Pancreas (tissue), 10 donors: ENCODE results near the gene GPR156. TPM values are rescaled to one million over a fixed set of nuclear protein-coding genes. Genes with fewer than 3 reads are reported as not detected.
A peak's percentile ranks its signal among the peaks of the same experiment; 100 is the strongest.
"Not testable (repeated sequence)": the region's sequence is repeated elsewhere in the genome, so short reads cannot be mapped to it uniquely, and the experiment has no call there.

Experiments
- ATAC-seq, 4 donors: fragments of 200-7000 bp; cut with Tn5 transposase; one replicate each; pipeline versions ENCODE4 v1.8.0 to v1.9.1; 2020; ENCODE audit warnings: mild to moderate bottlenecking in 4 of 4, moderate library complexity in 4 of 4
- DNase-seq, 6 donors: peaks; one replicate each; pipeline ENCODE4 v3.0.0-alpha.2; 2020
- FAIRE-seq: peaks from 2 replicates; lab custom pipeline; 2012; peaks lifted over from hg19 to GRCh38; lab: Jason Lieb, UNC
- H3K27ac ChIP-seq, 4 donors: fragments of 200-600 bp; sonication (generic); 1 replicate in 3 of 4; 2 replicates in 1 of 4; pipeline versions ENCODE4 v1.5.0 to v1.8.0; 2020
- H3K27me3 ChIP-seq, 4 donors: fragments of 200-600 bp; one replicate each; pipeline ENCODE4 v1.8.0; 2021
- H3K36me3 ChIP-seq, 3 donors: fragments of 200-600 bp; sonication (generic) in 1 of 3; one replicate each; pipeline versions ENCODE4 v1.5.0 to v1.8.0; 2020 to 2021
- H3K4me1 ChIP-seq, 3 donors: fragments of 200-600 bp; one replicate each; pipeline ENCODE4 v1.8.0; 2021
- H3K4me3 ChIP-seq, 4 donors: fragments of 200-600 bp; sonication (generic) in 2 of 4; one replicate each; pipeline versions ENCODE4 v1.5.0 to v1.8.0; 2020 to 2021
- H3K9me3 ChIP-seq, 4 donors: fragments of 200-600 bp; one replicate each; pipeline ENCODE4 v1.8.0; 2021
- CTCF ChIP-seq, 4 donors: fragments of 200-600 bp; sonication (generic) in 3 of 4; IDR thresholded peaks; one replicate each; pipeline versions ENCODE4 v1.5.0 to v1.8.0; 2021; ENCODE audit warnings: antibody characterized with exemption in 4 of 4
- WGBS, 2 donors: extraction: QIAGEN DNeasy Blood & Tissue Kit; methylation state at CpG; one replicate each; pipeline ENCODE4 v1.1.7; 2013; 5-methylcytosine and 5-hydroxymethylcytosine counted together
- intact Hi-C, 3 donors: fragments of 100-400 bp; cut with DNase I; formaldehyde crosslinking; loops; one replicate each; pipeline versions ENCODE4 v1.11.1 to v1.14.2; 2022
- polyA plus RNA-seq, 2 donors: library from polyadenylated mRNA; stranded (reverse); fragments of 200-250 nt; gene quantifications; one replicate each; pipeline ENCODE4 v1.2.3, GENCODE V29; 2013
- total RNA-seq, 6 donors: library from RNA; stranded (reverse); fragmentation: NEBNext Ultra II Directional in 4 of 6; extraction: Animal tissue kit (Norgen Biotek cat#: 25700) in 4 of 6; gene quantifications; one replicate each; pipeline versions ENCODE4 v1.2.1 to v1.2.4, GENCODE V29; 2021 to 2023
- donor health status: healthy with polysubstance abuse.
- donor health status: DM: no; HTN: no; CAD: no; lungs with moderate emphysema.
- donor health status: DM: no; HTN: no; CAD: no.
- donor health status: control.
- donor health status: control.
- donor health status: Bipolar disorder and iron deficiency.
- donor health status: DM: yes; HTN: yes; CAD: no.
- donor health status: DM: no; HTN: no; CAD: no.
- donor health status: DM: no; HTN: no; CAD: no.
- donor health status: DM: yes; HTN: yes; CAD: no.

Gene GPR156
- total and polyA plus RNA-seq, 8 donors, result 0.05 to 0.16 (median 0.08) TPM; not detected in 4

- ATAC-seq (peak; percentile 67 to 88 (median 70)), FAIRE-seq (no peak), DNase-seq (peak in 1 of 6 donors; percentile 83)
- TF ChIP-seq CTCF (IDR thresholded peaks at IDR 0.05), result no peak
- peaks cover 0 to 3% (median 0%) of the 10 kb centered on the region in 3 donors for H3K4me1 ChIP-seq
- no peaks in the 10 kb centered on the region for H3K27me3 ChIP-seq
- no peak overlapping the region for H3K27ac ChIP-seq
- H3K4me3 ChIP-seq, result no peak overlapping the region
- no peaks in the 10 kb centered on the region for H3K9me3 ChIP-seq
- intact Hi-C loops, result no loop called here
- 13 to 19% methylated on average over 1 of the region's 1 CpG for WGBS, 2 donors
- no peaks in the 10 kb centered on the region for H3K36me3 ChIP-seq
Measured at GRCh38 chr3:120160050-120160449, 125.0 kb downstream of the GPR156 start.

GRCh38 chr3:120157681-120158080 lies 127.3 kb downstream of the GPR156 start:
- Histone ChIP-seq H3K27ac (no peak overlapping the region), H3K4me1 (peaks cover 0 to 3% (median 0%) of the 10 kb centered on the region in 3 donors), H3K4me3 (no peak overlapping the region), H3K27me3 (no peaks in the 10 kb centered on the region), H3K9me3 (no peaks in the 10 kb centered on the region), H3K36me3 (no peaks in the 10 kb centered on the region)
- ATAC-seq (no peak), DNase-seq (no peak), FAIRE-seq (no peak)
- no peak for TF ChIP-seq CTCF (IDR thresholded peaks at IDR 0.05)
- intact Hi-C loops, result no loop called here
- WGBS, 2 donors, result 94 to 98% methylated on average over 5 of the region's 5 CpGs

- no peak for TF ChIP-seq CTCF (IDR thresholded peaks at IDR 0.05)
- 70 to 75% methylated on average over 3 of the region's 3 CpGs for WGBS, 2 donors
Measured at GRCh38 chr3:120157113-120157512, 127.9 kb downstream of the GPR156 start.

GRCh38 chr3:120156699-120157098 lies 128.3 kb downstream of the GPR156 start:
- TF ChIP-seq CTCF (IDR thresholded peaks at IDR 0.05), result no peak
- Histone ChIP-seq H3K27ac (no peak overlapping the region), H3K9me3 (no peaks in the 10 kb centered on the region), H3K27me3 (no peaks in the 10 kb centered on the region), H3K4me3 (no peak overlapping the region), H3K36me3 (no peaks in the 10 kb centered on the region), H3K4me1 (peaks cover 0 to 3% (median 0%) of the 10 kb centered on the region in 3 donors)
- FAIRE-seq, result no peak
- intact Hi-C loops, result no loop called here
- DNase-seq, result no peak
- no peak for ATAC-seq

More at GRCh38 chr3:120157113-120157512, 127.9 kb downstream of the GPR156 start:
- Histone ChIP-seq H3K4me3 (no peak overlapping the region), H3K27ac (no peak overlapping the region), H3K9me3 (no peaks in the 10 kb centered on the region), H3K4me1 (peaks cover 0 to 3% (median 0%) of the 10 kb centered on the region in 3 donors), H3K27me3 (no peaks in the 10 kb centered on the region), H3K36me3 (no peaks in the 10 kb centered on the region)
- ATAC-seq (no peak), FAIRE-seq (no peak), DNase-seq (no peak)
- intact Hi-C loops, result no loop called here

GRCh38 chr3:120155694-120156093 lies 129.3 kb downstream of the GPR156 start:
- H3K36me3 ChIP-seq, DNase-seq, H3K27me3 ChIP-seq, H3K4me1 ChIP-seq, H3K4me3 ChIP-seq, H3K9me3 ChIP-seq, ATAC-seq, intact Hi-C loops, H3K27ac ChIP-seq, FAIRE-seq: not testable (repeated sequence)
- WGBS, 2 donors, result 76 to 91% methylated on average over 3 of the region's 3 CpGs
